ENCODE data around the gene TRABD2A.
A peak's percentile ranks its signal among the peaks of the same experiment; 100 is the strongest.

The TRABD2A gene

DNA sequence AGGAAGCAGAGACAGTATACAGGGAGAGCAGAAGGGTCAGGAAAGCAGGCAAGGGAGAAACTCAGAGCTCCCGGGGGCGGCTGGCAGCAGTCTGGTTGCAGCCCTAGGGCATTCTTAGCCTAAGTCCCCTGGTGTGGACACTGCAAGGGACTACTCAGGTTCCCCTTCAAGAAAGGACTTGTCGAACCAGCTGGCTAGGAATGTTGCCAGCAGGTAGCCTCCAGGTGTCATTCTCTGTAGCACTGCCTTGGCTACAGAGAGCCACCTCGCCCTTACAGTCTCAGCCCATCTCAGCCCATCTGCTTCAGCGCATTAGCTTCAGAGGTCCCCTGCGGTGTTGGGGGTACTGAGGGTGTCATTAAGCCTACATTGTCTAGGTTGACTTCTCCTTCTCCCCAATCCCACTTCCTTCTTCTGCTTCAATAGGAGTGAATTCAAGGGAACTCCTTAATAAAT lies 13.3 kb upstream of the TRABD2A start:
- H3K79me1 ChIP-seq (replicated peaks; ENCODE audit: low read length, poor library complexity, severe bottlenecking) = no peaks in the 10 kb centered on the region
- DNase-seq = no peak
- H2BK12ac ChIP-seq (ENCODE audit: low read length in 2 of 2) = peak overlapping the region; percentile 93 to 94
- no peak overlapping the region for H3K23ac ChIP-seq (ENCODE audit: low read length in 2 of 2)
- H2AFZ ChIP-seq (ENCODE audit: low read depth, low read length) = no peak overlapping the region
- no peak overlapping the region for H2BK5ac ChIP-seq (ENCODE audit: low read depth, low read length, poor library complexity, severe bottlenecking)
- peak overlapping the region; percentile 96 for H4K91ac ChIP-seq (ENCODE audit: low read length)
- peak overlapping the region in 1 of 2 experiments; percentile 35 for H3K4me3 ChIP-seq (ENCODE audit: insufficient read depth in 1 of 2, low read depth in 1 of 2, low read length in 2 of 2)
- H2BK15ac ChIP-seq (ENCODE audit: low read depth, poor library complexity, severe bottlenecking) = no peak overlapping the region
- no peaks in the 10 kb centered on the region for H3K36me3 ChIP-seq (ENCODE audit: control insufficient read depth in 1 of 2, insufficient read depth in 2 of 2, low read depth in 1 of 2, low read length in 2 of 2)
- peak overlapping the region; percentile 44 to 91 for H3K18ac ChIP-seq (ENCODE audit: low read depth in 1 of 2, low read length in 2 of 2)
- peak overlapping the region; percentile 77 for H2BK120ac ChIP-seq (ENCODE audit: low read depth, low read length)
- no peak overlapping the region for H3K27ac ChIP-seq (ENCODE audit: low read length, poor library complexity, severe bottlenecking)
- 83% methylated on average over 4 of the region's 6 CpGs for WGBS
- no peaks in the 10 kb centered on the region for H3K9me3 ChIP-seq (ENCODE audit: control insufficient read depth, low read length)
- peaks cover 15% of the 10 kb centered on the region for H3K4me1 ChIP-seq (ENCODE audit: control insufficient read depth, insufficient read depth, low read depth, low read length)
- H3K4ac ChIP-seq (ENCODE audit: low read depth in 1 of 2, low read length in 2 of 2) = peak overlapping the region; percentile 40 to 91
- H3K27me3 ChIP-seq (ENCODE audit: control insufficient read depth in 1 of 2, insufficient read depth in 1 of 2, low read length in 2 of 2) = no peaks in the 10 kb centered on the region
- peak overlapping the region; percentile 66 for H3K9ac ChIP-seq (ENCODE audit: low read length)
- H2AK5ac ChIP-seq (ENCODE audit: low read length, severe bottlenecking) = peak overlapping the region; percentile 98
- no peak overlapping the region for H3K4me2 ChIP-seq (ENCODE audit: low read length, poor library complexity, severe bottlenecking)
- H3K14ac ChIP-seq (ENCODE audit: low read length in 2 of 2) = peak overlapping the region in 1 of 2 experiments; percentile 78
- H4K8ac ChIP-seq (ENCODE audit: low read length) = peak overlapping the region; percentile 95

GRCh38 chr2:84891355-84892010 lies 10.6 kb upstream of the TRABD2A start:
- no peak for DNase-seq
- peak overlapping the region; percentile 31 to 80 for H3K18ac ChIP-seq (ENCODE audit: low read depth in 1 of 2, low read length in 2 of 2)
- no peaks in the 10 kb centered on the region for H3K79me1 ChIP-seq (replicated peaks; ENCODE audit: low read length, poor library complexity, severe bottlenecking)
- H2AK5ac ChIP-seq (ENCODE audit: low read length, severe bottlenecking) = no peak overlapping the region
- no peak overlapping the region for H3K4me3 ChIP-seq (ENCODE audit: insufficient read depth in 1 of 2, low read depth in 1 of 2, low read length in 2 of 2)
- no peaks in the 10 kb centered on the region for H3K36me3 ChIP-seq (ENCODE audit: control insufficient read depth in 1 of 2, insufficient read depth in 2 of 2, low read depth in 1 of 2, low read length in 2 of 2)
- no peak overlapping the region for H4K91ac ChIP-seq (ENCODE audit: low read length)
- no peaks in the 10 kb centered on the region for H3K9me3 ChIP-seq (ENCODE audit: control insufficient read depth, low read length)
- no peak overlapping the region for H4K8ac ChIP-seq (ENCODE audit: low read length)
- 83% methylated on average over 11 of the region's 12 CpGs for WGBS
- H3K4me2 ChIP-seq (ENCODE audit: low read length, poor library complexity, severe bottlenecking) = no peak overlapping the region
- no peak overlapping the region for H2BK120ac ChIP-seq (ENCODE audit: low read depth, low read length)
- no peak overlapping the region for H3K4ac ChIP-seq (ENCODE audit: low read depth in 1 of 2, low read length in 2 of 2)
- no peak overlapping the region for H2AFZ ChIP-seq (ENCODE audit: low read depth, low read length)
- no peak overlapping the region for H2BK5ac ChIP-seq (ENCODE audit: low read depth, low read length, poor library complexity, severe bottlenecking)
- H3K23ac ChIP-seq (ENCODE audit: low read length in 2 of 2) = peak overlapping the region in 1 of 2 experiments; percentile 74
- no peak overlapping the region for H3K14ac ChIP-seq (ENCODE audit: low read length in 2 of 2)
- H3K9ac ChIP-seq (ENCODE audit: low read length) = no peak overlapping the region
- H2BK12ac ChIP-seq (ENCODE audit: low read length in 2 of 2) = peak overlapping the region in 1 of 2 experiments; percentile 21
- H3K27ac ChIP-seq (ENCODE audit: low read length, poor library complexity, severe bottlenecking) = no peak overlapping the region
- H2BK15ac ChIP-seq (ENCODE audit: low read depth, poor library complexity, severe bottlenecking) = no peak overlapping the region
- H3K27me3 ChIP-seq (ENCODE audit: control insufficient read depth in 1 of 2, insufficient read depth in 1 of 2, low read length in 2 of 2) = no peaks in the 10 kb centered on the region
- peaks cover 14% of the 10 kb centered on the region for H3K4me1 ChIP-seq (ENCODE audit: control insufficient read depth, insufficient read depth, low read depth, low read length)

DNA sequence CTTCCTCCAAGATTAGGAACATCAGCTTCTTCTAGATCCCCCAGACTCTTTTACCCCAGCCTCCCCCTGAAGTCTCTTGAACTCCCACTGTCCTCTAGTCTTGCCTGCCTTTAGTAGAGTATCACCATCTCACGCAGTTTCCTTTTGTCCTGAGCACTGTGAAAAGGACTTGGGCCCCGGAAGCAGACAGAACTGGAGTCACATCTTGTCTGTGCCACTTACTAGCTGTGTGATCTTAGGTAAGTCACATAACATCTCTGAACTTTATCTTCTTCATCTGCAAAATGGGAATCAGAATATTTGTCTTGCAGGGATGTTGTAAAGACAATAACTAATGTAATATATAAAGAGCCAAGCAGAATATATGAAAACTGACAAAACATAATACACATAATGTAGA lies 8.4 kb upstream of the TRABD2A start:
- Histone ChIP-seq H3K4me1 (ENCODE audit: control insufficient read depth, insufficient read depth, low read depth, low read length) (peaks cover 10% of the 10 kb centered on the region), H3K4ac (ENCODE audit: low read depth in 1 of 2, low read length in 2 of 2) (peak overlapping the region in 1 of 2 experiments; percentile 52), H3K9me3 (ENCODE audit: control insufficient read depth, low read length) (no peaks in the 10 kb centered on the region), H3K36me3 (ENCODE audit: control insufficient read depth in 1 of 2, insufficient read depth in 2 of 2, low read depth in 1 of 2, low read length in 2 of 2) (no peaks in the 10 kb centered on the region), H4K8ac (ENCODE audit: low read length) (peak overlapping the region; percentile 47), H2BK5ac (ENCODE audit: low read depth, low read length, poor library complexity, severe bottlenecking) (no peak overlapping the region), H3K23ac (ENCODE audit: low read length in 2 of 2) (no peak overlapping the region), H3K79me1 (replicated peaks; ENCODE audit: low read length, poor library complexity, severe bottlenecking) (no peaks in the 10 kb centered on the region), H2AK5ac (ENCODE audit: low read length, severe bottlenecking) (peak overlapping the region; percentile 28), H2BK12ac (ENCODE audit: low read length in 2 of 2) (peak overlapping the region; percentile 51 to 59), H3K4me3 (ENCODE audit: insufficient read depth in 1 of 2, low read depth in 1 of 2, low read length in 2 of 2) (peak overlapping the region in 1 of 2 experiments; percentile 60), H3K18ac (ENCODE audit: low read depth in 1 of 2, low read length in 2 of 2) (peak overlapping the region in 1 of 2 experiments; percentile 29), H2BK120ac (ENCODE audit: low read depth, low read length) (no peak overlapping the region), H3K27ac (ENCODE audit: low read length, poor library complexity, severe bottlenecking) (no peak overlapping the region), H2AFZ (ENCODE audit: low read depth, low read length) (peak overlapping the region; percentile 40), H2BK15ac (ENCODE audit: low read depth, poor library complexity, severe bottlenecking) (no peak overlapping the region), H3K4me2 (ENCODE audit: low read length, poor library complexity, severe bottlenecking) (no peak overlapping the region), H3K27me3 (ENCODE audit: control insufficient read depth in 1 of 2, insufficient read depth in 1 of 2, low read length in 2 of 2) (no peaks in the 10 kb centered on the region), H3K14ac (ENCODE audit: low read length in 2 of 2) (no peak overlapping the region), H4K91ac (ENCODE audit: low read length) (no peak overlapping the region), H3K9ac (ENCODE audit: low read length) (peak overlapping the region; percentile 78)
- 93% methylated on average over 1 of the region's 2 CpGs for WGBS
- DNase-seq = no peak

DNA sequence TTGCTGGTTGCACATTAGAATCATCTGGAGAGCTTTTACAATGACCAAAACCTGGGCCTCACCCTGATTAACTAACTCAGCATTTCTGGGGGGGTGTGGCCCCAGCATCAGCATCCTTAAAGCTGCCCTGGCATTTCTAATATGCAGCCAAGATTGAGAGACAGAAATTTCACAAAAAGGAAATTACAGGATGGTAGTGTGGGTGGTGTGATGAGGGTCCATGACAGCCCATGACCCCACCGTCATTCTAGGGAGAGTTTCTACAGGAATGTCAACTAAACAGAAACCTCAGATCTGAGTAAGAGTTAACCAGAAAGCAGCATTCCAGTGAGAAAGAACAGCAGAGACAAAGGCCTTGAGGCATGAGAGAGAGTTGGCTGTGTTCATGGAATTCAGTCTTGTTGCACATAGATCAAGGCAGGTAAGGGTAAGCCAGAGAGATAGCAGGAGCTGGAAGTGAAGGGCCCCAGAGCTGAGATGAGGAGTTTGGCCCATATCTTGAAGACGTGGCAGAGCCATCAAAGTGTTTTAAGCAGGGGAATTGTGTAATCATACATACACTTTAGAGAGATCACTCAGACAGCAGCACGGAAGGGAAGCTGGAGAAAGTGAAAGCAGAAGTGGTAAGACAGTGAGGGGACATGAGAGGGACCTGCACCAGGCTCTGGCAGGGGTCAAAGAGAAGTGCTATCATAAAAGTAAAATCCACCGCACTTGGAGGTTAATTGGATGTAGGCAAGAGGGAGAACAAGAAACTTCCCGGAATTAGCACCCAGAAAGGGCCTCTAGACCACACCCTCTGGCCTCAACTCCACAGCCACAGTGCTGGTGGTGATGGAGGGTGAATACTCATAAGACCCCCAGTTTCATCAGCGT lies 7.8 kb upstream of the TRABD2A start:
- H4K8ac ChIP-seq (ENCODE audit: low read length) = peak overlapping the region; percentile 58
- H3K79me1 ChIP-seq (replicated peaks; ENCODE audit: low read length, poor library complexity, severe bottlenecking) = no peaks in the 10 kb centered on the region
- H2AFZ ChIP-seq (ENCODE audit: low read depth, low read length) = peak overlapping the region; percentile 40
- no peak overlapping the region for H3K14ac ChIP-seq (ENCODE audit: low read length in 2 of 2)
- 50% methylated on average over 3 of the region's 6 CpGs for WGBS
- no peaks in the 10 kb centered on the region for H3K36me3 ChIP-seq (ENCODE audit: control insufficient read depth in 1 of 2, insufficient read depth in 2 of 2, low read depth in 1 of 2, low read length in 2 of 2)
- peak overlapping the region in 1 of 2 experiments; percentile 52 for H3K4ac ChIP-seq (ENCODE audit: low read depth in 1 of 2, low read length in 2 of 2)
- H2BK12ac ChIP-seq (ENCODE audit: low read length in 2 of 2) = peak overlapping the region; percentile 51 to 59
- H2BK5ac ChIP-seq (ENCODE audit: low read depth, low read length, poor library complexity, severe bottlenecking) = no peak overlapping the region
- peak overlapping the region; percentile 9 for H4K91ac ChIP-seq (ENCODE audit: low read length)
- H3K18ac ChIP-seq (ENCODE audit: low read depth in 1 of 2, low read length in 2 of 2) = peak overlapping the region; percentile 29 to 78
- H3K9ac ChIP-seq (ENCODE audit: low read length) = peak overlapping the region; percentile 78
- H2BK120ac ChIP-seq (ENCODE audit: low read depth, low read length) = no peak overlapping the region
- H3K27me3 ChIP-seq (ENCODE audit: control insufficient read depth in 1 of 2, insufficient read depth in 1 of 2, low read length in 2 of 2) = no peaks in the 10 kb centered on the region
- H3K4me3 ChIP-seq (ENCODE audit: insufficient read depth in 1 of 2, low read depth in 1 of 2, low read length in 2 of 2) = peak overlapping the region in 1 of 2 experiments; percentile 60
- H3K23ac ChIP-seq (ENCODE audit: low read length in 2 of 2) = no peak overlapping the region
- DNase-seq = peak; percentile 87
- peaks cover 5% of the 10 kb centered on the region for H3K4me1 ChIP-seq (ENCODE audit: control insufficient read depth, insufficient read depth, low read depth, low read length)
- no peak overlapping the region for H2AK5ac ChIP-seq (ENCODE audit: low read length, severe bottlenecking)
- H2BK15ac ChIP-seq (ENCODE audit: low read depth, poor library complexity, severe bottlenecking) = no peak overlapping the region
- H3K27ac ChIP-seq (ENCODE audit: low read length, poor library complexity, severe bottlenecking) = peak overlapping the region; percentile 19
- no peaks in the 10 kb centered on the region for H3K9me3 ChIP-seq (ENCODE audit: control insufficient read depth, low read length)
- peak overlapping the region; percentile 20 for H3K4me2 ChIP-seq (ENCODE audit: low read length, poor library complexity, severe bottlenecking)

All from mesenchymal stem cell (in vitro differentiated cells and primary cell).